ENCODE results near the gene ARAF. TPM values are rescaled to one million over a fixed set of nuclear protein-coding genes. Genes with fewer than 3 reads are reported as not detected.

Gene ARAF
- total and polyA plus RNA-seq, 10 donors, result 32.9 to 97.4 (median 79.3) TPM

DNA sequence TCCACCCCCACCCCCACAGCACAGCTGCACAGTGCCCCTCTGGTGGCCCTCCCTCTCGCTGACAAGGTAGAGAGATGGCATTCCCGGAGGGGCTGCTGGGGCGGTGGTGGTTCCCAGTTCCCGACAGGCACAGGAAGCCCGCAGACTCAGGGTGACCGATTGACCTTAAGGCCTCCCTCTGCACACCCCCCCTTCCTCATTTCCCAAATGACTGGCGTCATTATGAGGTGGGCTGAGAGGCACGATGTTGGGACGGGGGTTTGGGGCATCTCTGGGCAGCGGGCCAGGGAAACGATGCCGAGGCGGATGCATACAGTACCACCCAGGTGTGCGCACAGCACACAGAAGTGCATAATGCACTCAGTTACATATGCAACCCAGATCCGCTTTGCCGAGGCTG is 17.7 kb downstream of the ARAF start:
- Histone ChIP-seq H3K36me3 (no peaks in the 10 kb centered on the region), H3K9me3 (no peaks in the 10 kb centered on the region), H3K4me3 (no peak overlapping the region), H3K27me3 (replicated peaks in 1 of 7) (peaks cover 0 to 15% (median 8%) of the 10 kb centered on the region in 7 donors), H3K4me1 (peaks cover 0 to 41% (median 12%) of the 10 kb centered on the region in 6 donors), H3K27ac (peak overlapping the region in 2 of 8 donors; percentile 64 to 73)
- intact Hi-C loops (cut with DNase I; ENCODE audit: low total_unique reads), result no loop called here
- 35 to 84% (median 46%) methylated on average over 9 to 16 of the region's 16 CpGs for WGBS, 5 donors
- no peak for DNase-seq
- TF ChIP-seq POLR2AphosphoS5 (IDR thresholded peaks at IDR 0.05) (peak in 2 of 3 donors; percentile 36 to 40), POLR2A (IDR thresholded peaks at IDR 0.05) (no peak)
- TF ChIP-seq, protein P1, sequence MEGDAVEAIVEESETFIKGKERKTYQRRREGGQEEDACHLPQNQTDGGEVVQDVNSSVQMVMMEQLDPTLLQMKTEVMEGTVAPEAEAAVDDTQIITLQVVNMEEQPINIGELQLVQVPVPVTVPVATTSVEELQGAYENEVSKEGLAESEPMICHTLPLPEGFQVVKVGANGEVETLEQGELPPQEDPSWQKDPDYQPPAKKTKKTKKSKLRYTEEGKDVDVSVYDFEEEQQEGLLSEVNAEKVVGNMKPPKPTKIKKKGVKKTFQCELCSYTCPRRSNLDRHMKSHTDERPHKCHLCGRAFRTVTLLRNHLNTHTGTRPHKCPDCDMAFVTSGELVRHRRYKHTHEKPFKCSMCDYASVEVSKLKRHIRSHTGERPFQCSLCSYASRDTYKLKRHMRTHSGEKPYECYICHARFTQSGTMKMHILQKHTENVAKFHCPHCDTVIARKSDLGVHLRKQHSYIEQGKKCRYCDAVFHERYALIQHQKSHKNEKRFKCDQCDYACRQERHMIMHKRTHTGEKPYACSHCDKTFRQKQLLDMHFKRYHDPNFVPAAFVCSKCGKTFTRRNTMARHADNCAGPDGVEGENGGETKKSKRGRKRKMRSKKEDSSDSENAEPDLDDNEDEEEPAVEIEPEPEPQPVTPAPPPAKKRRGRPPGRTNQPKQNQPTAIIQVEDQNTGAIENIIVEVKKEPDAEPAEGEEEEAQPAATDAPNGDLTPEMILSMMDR (IDR thresholded peaks at IDR 0.05 in 8 of 11, conservative IDR thresholded peaks at IDR 0.05 in 3 of 11), result no peak

GRCh38 chrX:47579537-47579936 is 18.5 kb downstream of the ARAF start:
- intact Hi-C loops (cut with DNase I; ENCODE audit: low total_unique reads), result no loop called here
- TF ChIP-seq, protein P1 (IDR thresholded peaks at IDR 0.05 in 8 of 11, conservative IDR thresholded peaks at IDR 0.05 in 3 of 11), result no peak
- TF ChIP-seq POLR2A (IDR thresholded peaks at IDR 0.05) (no peak), POLR2AphosphoS5 (IDR thresholded peaks at IDR 0.05) (peak in 2 of 3 donors; percentile 10 to 60)
- Histone ChIP-seq H3K4me3 (no peak overlapping the region), H3K36me3 (peaks cover 0 to 2% (median 0%) of the 10 kb centered on the region in 6 donors), H3K27me3 (replicated peaks in 1 of 7) (peaks cover 0 to 6% (median under 1%) of the 10 kb centered on the region in 7 donors), H3K27ac (peak overlapping the region in 3 of 8 donors; percentile 64 to 73 (median 67)), H3K9me3 (no peaks in the 10 kb centered on the region), H3K4me1 (peaks cover 0 to 33% (median 8%) of the 10 kb centered on the region in 6 donors)
- whole genome bisulfite sequencing, 5 donors, result 22 to 57% (median 48%) methylated on average over 8 to 9 of the region's 9 CpGs
- DNase-seq, result no peak

GRCh38 chrX:47581731-47582647 is 21.0 kb downstream of the ARAF start, which contains the start of gene TIMP1:
TIMP1 (plus strand) TSS chrX:47582436; CDS start chrX:47583416, 980 bp downstream.
- peak; percentile 94 for DNase-seq
- Histone ChIP-seq H3K4me1 (peaks cover 0 to 33% (median 8%) of the 10 kb centered on the region in 6 donors), H3K27ac (peak within 1 kb of the TSS; percentile 29 to 89 (median 80)), H3K27me3 (replicated peaks in 1 of 7) (peaks cover 0 to 3% (median 0%) of the 10 kb centered on the region in 7 donors), H3K4me3 (peak within 1 kb of the TSS; percentile 4 to 68 (median 31)), H3K36me3 (peaks cover 0 to 24% (median 1%) of the 10 kb centered on the region in 6 donors), H3K9me3 (no peaks in the 10 kb centered on the region)
- intact Hi-C loops (cut with DNase I; ENCODE audit: low total_unique reads), result no loop called here
- 5 to 30% (median 9%) methylated on average over 12 to 28 of the region's 28 CpGs for WGBS, 5 donors
- no peak for TF ChIP-seq POLR2A (IDR thresholded peaks at IDR 0.05)
- TF ChIP-seq, protein P1 (IDR thresholded peaks at IDR 0.05 in 8 of 11, conservative IDR thresholded peaks at IDR 0.05 in 3 of 11), result no peak
- peak; percentile 78 to 86 (median 84) for TF ChIP-seq POLR2AphosphoS5 (IDR thresholded peaks at IDR 0.05)

All from spleen (tissue), 11 donors.